ENCODE results near the gene ARL8A.
"Not testable (repeated sequence)": the region's sequence is repeated elsewhere in the genome, so short reads cannot be mapped to it uniquely, and the experiment has no call there.

The ARL8A gene

DNA sequence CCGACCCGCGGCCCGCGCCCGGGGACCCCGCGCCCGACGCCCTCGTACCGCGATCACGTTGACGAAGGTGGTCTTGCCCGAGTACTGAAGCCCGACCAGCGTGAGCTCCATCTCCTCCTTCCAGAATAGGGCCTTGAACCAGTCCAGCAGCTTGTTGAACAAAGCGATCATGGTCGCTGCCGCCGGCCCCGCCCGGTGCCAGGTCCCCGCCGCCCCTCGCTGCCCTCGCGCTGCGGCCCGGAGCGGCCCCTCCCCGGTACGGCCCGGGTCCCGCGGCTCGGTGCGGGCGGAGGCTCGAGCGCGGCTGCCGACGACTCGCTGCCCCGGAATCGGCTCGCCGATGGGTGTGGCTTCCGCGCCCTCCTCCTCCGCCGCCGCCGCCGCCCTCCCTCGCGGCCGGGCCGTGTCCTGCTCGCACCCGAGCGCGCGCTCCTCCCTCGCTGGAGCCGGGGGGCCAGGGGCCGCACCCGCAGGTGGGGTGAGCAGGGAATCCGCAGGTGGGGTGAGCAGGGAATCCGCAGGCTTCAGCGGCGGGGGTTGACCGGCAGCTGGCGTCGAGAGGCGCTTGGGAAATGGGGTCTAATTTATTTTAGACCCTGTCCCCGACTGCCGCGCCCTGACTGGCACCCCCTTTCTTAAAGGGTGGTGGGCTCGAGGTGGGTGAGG lies at the start of gene ARL8A:
TSS of gene ARL8A (minus strand) at position 336 of the 666 bp plus-strand sequence. CDS start at position 171, 165 bp downstream.
- DNase-seq (ENCODE audit: low read depth): no peak

DNA sequence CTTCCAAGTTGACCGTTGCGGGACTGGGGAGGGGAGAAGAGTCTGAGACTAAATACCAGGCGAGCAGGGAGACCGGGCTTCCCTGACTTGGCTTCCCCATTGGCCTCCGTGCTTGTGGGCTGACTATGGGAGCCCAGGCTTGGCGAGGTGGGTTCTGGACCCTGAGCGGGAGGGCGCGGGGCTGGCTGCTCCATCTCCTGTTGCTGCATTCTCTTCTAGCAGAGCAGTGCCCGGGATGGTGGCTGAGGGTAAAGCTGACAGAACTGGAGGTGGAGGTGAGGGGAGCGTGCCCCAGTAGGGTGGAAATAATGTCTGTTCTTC lies 49.8 kb upstream of the ARL8A start:
- DNase-seq (ENCODE audit: low read depth): no peak

DNA sequence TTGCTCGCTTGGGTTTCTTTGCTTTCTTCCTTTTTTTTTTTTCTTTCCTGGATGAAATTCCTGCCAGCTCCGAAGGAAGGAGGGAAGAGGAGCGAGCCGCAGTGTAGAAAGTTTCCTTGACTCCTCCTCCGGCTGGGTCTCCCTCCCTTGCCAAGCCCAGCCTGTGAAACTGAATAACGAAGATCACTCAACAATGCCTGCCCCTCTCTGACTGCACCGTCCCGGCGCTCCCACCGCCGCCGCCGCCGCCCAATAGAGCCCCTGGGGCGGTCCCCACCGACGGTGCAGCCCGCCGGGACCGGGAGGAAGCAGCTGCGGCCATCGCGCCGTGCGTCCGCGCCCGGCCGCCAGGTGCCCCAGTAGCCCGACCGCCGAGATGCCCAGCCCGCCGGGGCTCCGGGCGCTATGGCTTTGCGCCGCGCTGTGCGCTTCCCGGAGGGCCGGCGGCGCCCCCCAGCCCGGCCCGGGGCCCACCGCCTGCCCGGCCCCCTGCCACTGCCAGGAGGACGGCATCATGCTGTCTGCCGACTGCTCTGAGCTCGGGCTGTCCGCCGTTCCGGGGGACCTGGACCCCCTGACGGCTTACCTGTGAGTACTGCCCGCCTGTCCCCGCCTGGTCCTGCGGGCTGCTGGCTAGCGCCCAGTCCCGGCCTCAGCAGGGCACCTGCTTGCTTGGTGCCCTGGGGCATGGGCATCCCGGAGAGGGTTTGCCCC lies 49.2 kb upstream of the ARL8A start, which contains the start of gene LGR6:
TSS of gene LGR6 (plus strand) at position 186 of the 714 bp plus-strand sequence. CDS start at position 377, 191 bp downstream.
- DNase-seq (ENCODE audit: low read depth): no peak

DNA sequence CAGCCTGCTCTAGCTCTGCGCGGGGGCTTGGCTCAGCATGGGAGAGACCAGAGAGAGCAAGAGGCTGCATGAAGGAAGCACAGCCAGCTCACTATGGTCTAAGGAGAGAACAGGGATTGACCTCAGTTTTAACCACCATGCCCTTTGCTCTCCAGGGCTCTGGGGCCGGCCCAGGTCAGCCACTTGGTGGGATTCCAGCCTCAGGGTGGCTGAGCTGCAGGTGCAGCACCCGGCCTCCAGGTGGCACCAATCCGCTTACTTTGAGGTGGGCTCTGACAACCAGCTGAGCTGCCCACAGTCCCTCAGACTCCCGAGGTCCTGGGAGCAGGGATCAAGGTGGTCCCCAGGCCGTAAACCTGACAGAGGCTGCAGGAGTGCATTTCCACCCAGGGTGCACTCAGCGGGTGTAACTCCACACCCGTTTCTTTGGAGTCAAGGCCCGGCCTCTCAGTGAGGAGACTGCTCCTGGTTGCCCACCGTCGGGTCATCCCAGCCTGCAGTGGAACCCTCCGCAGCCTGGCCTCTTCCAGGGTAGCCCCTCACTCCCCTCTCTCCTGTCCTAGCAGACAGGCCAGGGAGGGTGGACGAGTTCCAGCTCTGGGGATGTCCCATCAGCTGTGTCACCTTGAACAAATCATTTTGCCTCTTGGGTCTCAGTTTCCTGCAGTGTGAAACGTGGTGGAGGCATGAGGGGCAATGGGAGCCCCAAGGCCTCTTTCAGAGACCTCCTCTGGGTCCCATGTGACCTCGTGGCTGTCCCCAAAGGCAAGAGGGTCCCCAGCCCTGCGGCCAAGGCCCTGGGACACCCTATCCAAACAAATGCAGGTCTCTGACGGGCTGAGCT lies 48.5 kb upstream of the ARL8A start:
- no peak for DNase-seq (ENCODE audit: low read depth)

DNA sequence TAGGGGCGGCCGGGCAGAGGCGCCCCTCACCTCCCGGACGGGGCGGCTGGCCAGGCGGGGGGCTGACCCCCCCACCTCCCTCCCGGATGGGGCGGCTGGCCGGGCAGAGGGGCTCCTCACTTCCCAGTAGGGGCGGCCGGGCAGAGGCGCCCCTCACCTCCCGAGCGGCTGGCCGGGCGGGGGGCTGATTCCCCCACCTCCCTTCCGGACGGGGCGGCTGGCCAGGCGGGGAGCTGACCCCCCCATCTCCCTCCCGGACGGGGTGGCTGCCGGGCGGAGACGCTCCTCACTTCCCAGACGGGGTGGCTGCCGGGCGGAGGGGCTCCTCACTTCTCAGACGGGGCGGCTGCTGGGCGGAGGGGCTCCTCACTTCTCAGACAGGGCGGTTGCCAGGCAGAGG lies 46.9 kb upstream of the ARL8A start:
- not testable (repeated sequence) for DNase-seq (ENCODE audit: low read depth)

DNA sequence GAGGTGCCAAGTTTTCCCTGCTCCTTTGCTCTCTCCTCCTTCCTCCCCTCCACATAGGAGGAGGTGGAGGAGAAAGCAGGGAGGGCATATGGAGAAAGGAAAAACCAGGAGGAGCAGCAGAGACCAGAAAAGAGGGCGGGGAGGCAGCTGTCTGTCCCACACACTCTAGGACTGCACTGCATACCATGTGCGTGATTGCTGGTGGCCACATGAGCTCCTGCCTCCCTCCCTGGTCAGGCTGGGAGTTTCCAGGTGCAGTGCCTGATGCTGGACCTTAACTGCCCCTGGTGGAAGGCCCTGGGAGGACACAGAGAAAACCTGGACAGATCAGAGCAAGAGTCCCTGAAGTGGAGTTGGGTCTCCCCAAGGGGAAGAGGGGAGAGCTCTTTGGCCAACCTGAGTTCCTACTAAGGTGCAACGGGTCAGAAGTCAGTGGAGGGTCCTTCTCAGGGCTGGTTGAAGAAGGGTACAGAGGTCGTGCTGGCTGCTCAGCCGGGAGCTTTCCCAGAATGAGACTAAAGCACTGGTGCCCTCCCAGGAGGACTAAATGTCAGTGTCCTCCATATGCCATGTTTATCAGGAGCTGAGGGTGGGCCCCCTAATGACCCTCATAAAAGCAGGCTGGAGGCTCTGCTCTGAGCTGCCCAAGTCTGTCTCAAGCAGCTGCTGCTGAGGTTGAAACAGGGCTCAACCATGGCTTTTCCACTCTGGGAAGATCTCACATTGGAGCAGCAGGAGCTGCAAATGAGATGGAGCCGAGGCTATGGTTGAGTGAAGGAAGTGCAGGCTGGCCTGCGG lies 45.6 kb upstream of the ARL8A start:
- no peak for DNase-seq (ENCODE audit: low read depth)

DNA sequence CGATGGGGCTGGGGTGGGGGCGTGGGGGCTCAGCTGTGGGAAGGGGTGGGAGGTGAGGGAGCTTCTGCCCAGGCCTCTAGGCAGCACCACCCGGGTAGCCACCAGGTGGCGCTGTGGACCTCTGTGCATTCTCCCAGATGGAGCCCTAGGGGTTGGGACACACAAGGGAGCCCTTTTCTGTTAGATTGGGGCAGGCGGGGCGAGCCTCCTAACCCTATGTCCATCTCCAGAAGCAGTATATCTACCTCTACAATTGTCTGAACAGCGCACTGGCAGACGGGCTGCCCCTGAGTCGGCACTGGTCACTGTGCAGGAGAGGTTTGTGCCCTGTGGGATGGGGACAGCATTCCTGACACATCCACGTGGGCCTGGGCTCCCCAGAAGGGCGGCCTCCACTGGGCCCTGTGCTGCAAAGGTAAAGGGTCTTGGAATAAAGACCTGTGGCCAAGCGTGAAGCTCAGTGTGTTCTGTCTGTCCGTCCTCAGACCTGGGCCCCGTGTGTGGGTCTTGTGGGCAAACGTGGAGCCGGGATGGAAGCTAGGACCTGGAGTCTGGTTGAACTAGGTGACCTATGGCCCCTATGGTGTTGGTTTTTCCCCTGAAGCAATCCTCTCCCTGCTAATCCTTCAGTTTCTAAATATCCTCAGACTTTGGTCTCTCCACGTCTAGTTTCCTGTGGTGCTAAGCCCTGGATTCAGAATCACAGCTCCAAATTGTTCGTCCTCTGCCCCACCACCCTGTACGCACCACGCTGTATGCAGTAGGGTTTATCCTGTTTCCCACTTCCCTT lies 44.7 kb upstream of the ARL8A start:
- DNase-seq (ENCODE audit: low read depth): no peak

DNA sequence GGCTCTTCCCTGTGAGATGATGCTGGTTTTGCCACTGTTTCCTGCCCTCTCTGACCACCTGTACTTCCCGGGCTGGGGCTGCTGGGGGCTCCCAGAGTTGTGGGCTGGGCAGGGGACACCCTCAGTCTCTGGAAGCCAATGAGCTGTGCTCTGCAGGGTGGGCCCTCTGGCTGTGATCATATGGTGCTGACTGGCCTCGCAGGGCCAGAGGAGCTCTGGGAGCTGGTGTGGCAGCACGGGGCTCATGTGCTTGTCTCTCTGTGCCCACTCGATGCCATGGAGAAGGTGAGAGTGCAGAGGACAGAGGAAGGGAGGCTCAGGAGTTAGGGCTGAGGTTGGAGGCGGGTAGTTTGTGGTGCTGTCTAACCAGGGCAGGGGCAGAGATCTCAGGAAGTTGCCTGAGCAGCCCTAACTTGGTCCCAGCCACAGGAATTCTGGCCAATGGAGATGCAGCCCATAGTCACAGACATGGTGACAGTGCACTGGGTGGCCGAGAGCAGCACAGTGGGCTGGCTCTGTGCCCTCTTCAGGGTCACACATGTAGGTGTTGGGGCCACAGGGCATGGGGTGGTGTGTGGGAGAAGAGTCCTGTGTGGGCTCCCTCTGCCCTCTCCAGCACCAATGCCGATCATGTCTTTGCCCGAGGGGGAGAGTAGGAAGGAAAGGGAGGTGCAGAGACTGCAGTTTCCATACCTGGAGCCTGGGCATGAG lies 43.3 kb upstream of the ARL8A start:
- no peak for DNase-seq (ENCODE audit: low read depth)

DNA sequence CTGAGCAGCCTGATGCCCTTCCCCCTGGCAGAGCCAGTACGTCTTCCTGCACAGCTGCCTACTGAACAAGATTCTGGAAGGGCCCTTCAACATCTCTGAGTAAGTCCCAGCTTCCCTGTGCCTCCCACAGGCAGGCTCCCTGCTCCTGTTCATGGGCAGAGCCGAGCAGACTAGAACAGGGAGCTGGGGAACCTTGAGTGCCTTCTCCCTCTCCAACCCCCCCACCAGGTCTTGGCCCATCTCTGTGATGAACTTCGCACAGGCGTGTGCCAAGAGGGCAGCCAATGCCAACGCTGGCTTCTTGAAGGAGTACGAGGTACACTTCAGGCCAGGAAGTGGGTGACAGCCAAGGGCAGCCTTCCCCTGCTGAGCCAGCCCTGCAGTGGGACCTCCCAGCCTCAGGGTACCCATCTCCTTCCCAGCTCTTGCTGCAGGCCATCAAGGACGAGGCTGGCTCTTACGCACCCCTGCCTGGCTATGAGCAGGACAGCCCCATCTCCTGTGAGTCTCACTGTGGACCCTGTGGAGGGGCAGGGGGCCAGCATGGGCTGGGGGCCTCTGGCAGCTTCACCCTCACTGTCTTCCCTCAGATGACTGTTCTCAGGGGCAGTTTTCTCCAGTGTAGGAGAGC lies 42.6 kb upstream of the ARL8A start:
- DNase-seq (ENCODE audit: low read depth): no peak

DNA sequence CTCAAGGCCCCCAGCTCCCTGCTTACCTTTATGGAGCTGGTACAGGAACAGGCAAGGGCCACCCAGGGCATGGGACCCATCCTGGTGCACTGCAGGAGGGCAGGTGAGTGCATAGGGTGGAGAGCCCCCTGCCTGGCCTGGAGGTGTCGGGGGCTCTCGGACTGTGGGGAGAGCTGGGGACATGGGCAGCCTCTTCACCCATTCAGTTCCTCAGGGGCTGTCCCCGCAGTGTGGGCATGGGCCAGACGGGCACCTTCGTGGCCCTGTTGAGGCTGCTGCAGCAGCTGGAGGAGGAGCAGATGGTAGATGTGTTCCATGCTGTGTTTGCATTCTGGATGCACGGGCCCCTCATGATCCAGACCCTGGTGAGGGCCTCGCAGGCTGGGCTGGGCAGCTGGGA lies 41.8 kb upstream of the ARL8A start:
- DNase-seq (ENCODE audit: low read depth): no peak

DNA sequence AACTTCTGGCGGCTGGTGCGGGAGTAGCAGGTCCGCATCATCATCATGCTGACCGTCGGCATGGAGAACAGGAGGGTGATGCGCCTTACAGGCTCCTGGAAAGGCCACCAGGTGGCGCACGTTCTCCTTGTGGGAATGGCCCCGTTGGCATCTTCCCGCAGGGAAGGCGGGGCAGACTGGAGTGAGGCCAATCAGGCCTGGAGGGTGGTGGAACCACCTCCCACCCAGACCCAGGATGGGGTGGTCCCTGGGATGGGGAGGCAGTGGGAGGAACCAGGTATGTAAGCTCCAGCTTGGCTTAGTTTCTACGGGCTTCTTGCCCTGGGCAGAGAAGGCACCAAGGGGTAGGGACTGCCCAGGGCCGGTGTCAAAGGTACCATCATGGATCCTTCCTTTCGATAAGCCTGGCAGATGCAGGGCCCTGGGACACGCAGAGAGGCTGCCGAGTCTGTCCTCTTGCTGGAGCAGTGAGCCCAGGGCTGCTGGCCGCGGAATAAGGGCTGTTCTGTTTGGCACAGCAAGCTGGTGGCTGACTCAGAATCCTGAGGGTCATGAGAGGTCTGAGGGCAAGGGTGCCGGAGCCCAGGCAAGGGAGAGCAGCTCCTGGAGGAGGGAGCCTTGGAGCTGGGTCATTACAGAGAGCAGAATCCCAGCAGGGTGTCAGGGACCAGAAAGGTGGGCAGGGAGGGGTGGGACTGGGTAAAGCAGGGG lies 40.4 kb upstream of the ARL8A start:
- DNase-seq (ENCODE audit: low read depth): peak; percentile 77

DNA sequence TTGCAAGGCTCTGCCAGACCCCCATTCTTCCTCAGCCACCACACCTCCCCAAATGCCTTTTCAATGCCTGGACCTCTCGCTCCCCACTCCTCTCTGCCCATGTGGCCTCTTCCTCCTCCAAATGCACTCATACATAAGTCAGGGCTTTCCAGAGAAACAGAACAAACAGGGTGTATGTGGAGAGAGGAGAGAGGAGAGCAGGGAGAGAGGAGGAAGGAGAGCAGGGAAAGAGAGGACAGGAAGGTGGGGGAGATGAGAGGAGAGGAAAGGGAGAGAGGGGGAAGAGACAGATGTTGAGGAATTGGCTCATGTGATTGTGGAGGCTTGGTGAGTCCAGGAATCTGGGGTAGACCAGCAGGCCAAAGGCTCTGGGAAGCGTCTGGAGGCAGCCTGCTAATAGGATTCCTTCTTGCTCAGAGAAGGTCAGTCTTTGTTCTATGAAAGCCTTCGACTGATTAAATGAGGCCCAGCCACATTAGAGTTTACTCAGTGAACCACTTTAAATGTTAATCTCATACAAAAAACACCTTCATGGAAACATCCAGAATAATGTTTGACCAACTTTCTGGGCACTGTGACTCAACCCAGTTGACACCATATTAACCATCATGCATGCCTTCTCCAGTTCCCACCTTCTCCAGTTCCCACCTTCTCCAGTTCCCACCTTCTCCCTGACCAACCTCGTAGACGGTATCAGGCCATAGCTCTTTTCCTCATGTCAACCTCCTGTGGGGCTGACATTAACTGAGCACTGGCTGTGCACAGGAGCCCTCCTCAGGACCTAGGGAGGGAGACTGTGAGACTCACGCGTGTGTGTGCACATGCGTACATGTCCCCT lies 37.7 kb upstream of the ARL8A start:
- DNase-seq (ENCODE audit: low read depth): no peak

DNA sequence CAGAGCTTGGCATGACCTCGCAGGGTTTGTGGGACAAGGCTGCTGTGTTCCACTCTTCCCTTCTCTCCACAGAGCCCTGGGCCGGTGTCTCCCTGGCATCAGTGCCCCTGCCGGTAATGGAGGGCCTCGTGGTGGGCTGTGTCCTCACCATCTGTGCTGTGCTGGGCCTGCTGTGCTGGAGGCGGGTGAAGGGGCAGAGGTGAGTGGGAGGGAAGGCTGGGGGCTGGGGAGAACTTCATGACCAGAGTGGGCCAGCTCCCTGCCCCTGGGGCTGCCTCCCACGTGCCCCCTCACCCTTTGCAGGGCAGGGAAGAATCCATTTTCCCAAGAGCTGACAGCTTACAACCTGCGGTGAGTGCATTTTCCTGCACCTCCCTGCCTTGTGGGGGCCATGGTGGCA lies 37.0 kb upstream of the ARL8A start:
- DNase-seq (ENCODE audit: low read depth): no peak

DNA sequence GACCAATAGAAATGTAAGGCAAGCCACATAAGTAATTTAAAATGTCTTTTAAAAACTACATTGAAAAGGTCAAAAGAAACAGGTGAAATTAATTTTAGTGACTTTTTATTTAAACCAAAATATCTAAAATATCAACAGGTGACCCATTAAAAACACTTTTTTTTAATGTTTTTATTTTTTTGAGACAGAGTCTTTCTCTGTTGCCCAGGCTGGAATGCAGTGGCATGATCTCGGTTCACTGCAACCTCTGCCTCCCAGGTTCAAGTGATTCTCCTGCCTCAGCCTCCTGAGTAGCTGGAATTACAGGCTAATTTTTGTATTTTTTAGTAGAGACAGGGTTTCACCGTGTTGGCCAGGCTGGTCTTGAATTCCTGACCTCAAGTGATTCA lies 36.2 kb upstream of the ARL8A start:
- not testable (repeated sequence) for DNase-seq (ENCODE audit: low read depth)

DNA sequence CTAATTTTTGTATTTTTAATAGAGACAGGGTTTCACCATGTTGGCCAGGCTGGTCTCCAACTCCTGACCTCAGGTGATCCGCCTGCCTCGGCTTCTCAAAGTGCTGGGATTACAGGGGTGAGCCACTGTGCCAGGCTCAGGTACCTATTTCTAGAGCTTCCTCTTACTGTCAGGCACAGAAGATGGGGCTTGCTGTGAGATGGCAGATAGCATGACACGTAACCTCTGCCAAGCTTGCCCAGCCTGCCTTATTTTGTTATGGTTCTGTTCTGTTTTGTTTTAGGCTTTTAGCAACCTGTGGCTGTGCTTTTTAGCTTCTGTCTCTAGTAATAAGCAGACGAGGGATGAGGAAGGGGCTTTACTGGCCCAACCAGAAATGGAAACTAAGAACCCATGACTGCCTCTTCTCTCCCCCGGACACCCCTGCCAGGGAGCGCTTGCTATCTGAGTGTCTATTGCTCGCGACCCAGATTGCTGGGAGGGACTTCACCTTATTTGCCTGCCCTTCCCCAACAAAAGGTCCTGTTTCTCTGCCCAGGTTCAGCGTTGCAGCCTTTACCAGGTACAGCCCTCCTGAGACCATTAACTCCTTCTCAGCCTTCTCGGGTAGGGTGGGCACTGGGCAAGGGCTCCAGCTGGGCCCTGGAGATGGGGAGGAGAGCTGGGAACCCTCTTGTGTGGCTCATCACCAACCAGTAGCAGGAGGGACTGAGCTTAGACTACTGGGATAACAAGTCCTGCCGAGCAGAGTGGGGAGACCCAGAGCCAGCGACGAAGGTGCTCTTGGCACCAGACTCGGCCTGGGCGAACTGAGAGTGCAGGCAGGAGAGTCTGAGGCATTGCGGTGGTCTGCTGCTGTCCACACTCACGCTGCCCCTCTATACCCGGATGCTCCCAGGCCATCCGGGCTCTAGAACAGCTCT lies 35.6 kb upstream of the ARL8A start:
- DNase-seq (ENCODE audit: low read depth): no peak

DNA sequence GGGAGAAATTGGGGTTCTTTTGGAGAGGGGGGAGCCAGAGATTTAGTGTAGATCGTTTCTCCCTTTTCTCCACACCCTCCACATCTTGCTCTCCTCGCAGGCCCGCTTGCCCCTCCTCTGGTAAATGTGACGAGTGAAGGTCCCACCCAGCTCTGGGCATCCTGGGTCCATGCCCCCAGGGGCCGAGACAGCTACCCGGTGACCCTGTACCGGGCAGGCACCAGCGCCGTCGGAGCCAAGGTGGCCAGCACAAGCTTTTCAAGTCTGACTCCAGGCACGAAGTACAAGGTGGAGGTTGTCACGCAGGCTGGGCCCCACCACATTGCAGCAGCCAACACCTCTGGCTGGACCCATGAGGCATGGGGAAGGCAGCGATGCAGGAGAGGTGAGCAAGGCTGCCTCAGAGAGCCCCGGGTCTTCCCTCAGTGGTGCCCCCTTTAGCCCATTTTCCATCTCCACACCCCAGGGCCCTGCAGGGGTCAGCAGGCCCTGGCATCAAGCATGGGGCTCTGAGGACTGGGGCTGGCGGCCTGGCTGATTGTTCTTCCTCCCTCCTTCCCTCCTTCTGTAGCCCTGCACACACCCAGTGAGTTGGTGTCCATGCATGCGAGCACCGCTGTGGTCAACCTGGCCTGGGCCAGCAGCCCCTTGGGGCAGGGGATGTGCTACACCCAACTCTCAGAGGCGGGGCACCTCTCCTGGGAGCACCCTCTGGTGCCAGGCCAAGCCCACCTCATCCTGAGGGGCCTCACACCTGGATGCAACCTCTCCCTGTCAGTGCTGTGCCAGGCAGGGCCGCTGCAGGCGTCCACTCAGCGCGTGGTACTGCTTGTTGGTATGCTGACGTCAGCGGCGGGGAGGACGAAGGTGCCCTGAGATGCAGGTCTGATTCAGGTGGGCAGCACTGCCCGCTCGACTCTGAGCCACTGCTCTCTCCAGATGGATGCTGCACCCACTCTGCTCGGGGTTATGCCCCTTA lies 32.7 kb upstream of the ARL8A start:
- DNase-seq (ENCODE audit: low read depth): no peak

Measured in HS-5 (cell line).